IPS-20b (cell line): ENCODE data around the gene SPINK2.

Experiments used
- H3K27ac ChIP-seq: one replicate; pipeline ENCODE4 v1.5.1; 2013; ENCODE audit warnings: low read length
- H3K27me3 ChIP-seq: 2 replicates; pipeline ENCODE4 v1.6.1; 2013; ENCODE audit warnings: mild to moderate bottlenecking, low read length, inconsistent platforms; ENCODE audit not compliant: insufficient read depth
- H3K36me3 ChIP-seq: 2 replicates; pipeline ENCODE4 v1.6.1; 2013; ENCODE audit warnings: low read depth, mild to moderate bottlenecking, inconsistent platforms, low read length, moderate library complexity; ENCODE audit not compliant: insufficient read depth
- H3K4me1 ChIP-seq: 2 replicates; pipeline ENCODE4 v1.6.1; 2013; ENCODE audit warnings: mild to moderate bottlenecking, control low read depth, inconsistent platforms, low read length, moderate library complexity; ENCODE audit not compliant: insufficient read depth
- H3K4me3 ChIP-seq: 2 replicates; pipeline ENCODE4 v1.5.1; 2013; ENCODE audit warnings: mild to moderate bottlenecking, low read length, inconsistent platforms
- H3K9ac ChIP-seq: 2 replicates; pipeline ENCODE4 v1.6.1; 2013; ENCODE audit warnings: low read depth, mild to moderate bottlenecking, inconsistent platforms, low read length, moderate library complexity
- H3K9me3 ChIP-seq: 2 replicates; pipeline ENCODE4 v1.6.1; 2013; ENCODE audit warnings: mild to moderate bottlenecking, low read depth, low read length, inconsistent platforms; ENCODE audit not compliant: insufficient read depth

SPINK2 gene

GRCh38 chr4:56821381-56822243 lies at the start of gene SPINK2:
TSS of gene SPINK2 (minus strand) at chr4:56821701. CDS start at chr4:56821662, 39 bp downstream.
- H3K9ac ChIP-seq, result peak within 1 kb of the TSS; percentile 50; the same call in 1 of the 2 replicates

GRCh38 chr4:56870946-56871345 lies 49.4 kb upstream of the SPINK2 start:
- Histone ChIP-seq H3K9ac (no peak overlapping the region), H3K4me1 (peaks cover 10% of the 10 kb centered on the region; the same call in 1 of the 2 replicates), H3K27ac (no peak overlapping the region), H3K36me3 (no peaks in the 10 kb centered on the region), H3K4me3 (no peak overlapping the region), H3K9me3 (no peaks in the 10 kb centered on the region), H3K27me3 (no peaks in the 10 kb centered on the region)

More at GRCh38 chr4:56821381-56822243, at the start of gene SPINK2:
- Histone ChIP-seq H3K27me3 (peaks cover 40% of the 10 kb centered on the region), H3K36me3 (no peaks in the 10 kb centered on the region), H3K27ac (no peak within 1 kb of the TSS), H3K9me3 (no peaks in the 10 kb centered on the region), H3K4me1 (no peaks in the 10 kb centered on the region; the same call in 1 of the 2 replicates), H3K4me3 (peak within 1 kb of the TSS; percentile 81)

- Histone ChIP-seq H3K27me3 (no peaks in the 10 kb centered on the region), H3K27ac (no peak overlapping the region), H3K4me1 (peaks cover 5% of the 10 kb centered on the region), H3K9ac (no peak overlapping the region), H3K9me3 (no peaks in the 10 kb centered on the region), H3K36me3 (no peaks in the 10 kb centered on the region), H3K4me3 (no peak overlapping the region)
Measured at GRCh38 chr4:56863441-56864139, 42.1 kb upstream of the SPINK2 start.

- Histone ChIP-seq H3K4me3 (no peak overlapping the region), H3K27ac (no peak overlapping the region), H3K9ac (no peak overlapping the region), H3K4me1 (peaks cover 5% of the 10 kb centered on the region), H3K9me3 (no peaks in the 10 kb centered on the region), H3K27me3 (no peaks in the 10 kb centered on the region; the same call in 1 of the 2 replicates), H3K36me3 (no peaks in the 10 kb centered on the region)
Measured at GRCh38 chr4:56861360-56861759, 39.9 kb upstream of the SPINK2 start.

GRCh38 chr4:56860781-56861180 lies 39.3 kb upstream of the SPINK2 start:
- no peak overlapping the region for H3K9ac ChIP-seq
- peaks cover 5% of the 10 kb centered on the region for H3K4me1 ChIP-seq
- no peak overlapping the region for H3K4me3 ChIP-seq
- H3K36me3 ChIP-seq, result no peaks in the 10 kb centered on the region
- H3K27ac ChIP-seq, result no peak overlapping the region
- H3K27me3 ChIP-seq, result no peaks in the 10 kb centered on the region; the same call in 1 of the 2 replicates
- H3K9me3 ChIP-seq, result no peaks in the 10 kb centered on the region

- Histone ChIP-seq H3K36me3 (no peaks in the 10 kb centered on the region), H3K9me3 (no peaks in the 10 kb centered on the region), H3K27me3 (no peaks in the 10 kb centered on the region; the same call in 1 of the 2 replicates), H3K9ac (no peak overlapping the region), H3K4me1 (peaks cover 5% of the 10 kb centered on the region), H3K4me3 (no peak overlapping the region), H3K27ac (no peak overlapping the region)
Measured at GRCh38 chr4:56859841-56860240, 38.3 kb upstream of the SPINK2 start.

GRCh38 chr4:56857601-56858309 lies 36.3 kb upstream of the SPINK2 start:
- Histone ChIP-seq H3K4me1 (peaks cover 5% of the 10 kb centered on the region), H3K9ac (no peak overlapping the region), H3K4me3 (no peak overlapping the region), H3K36me3 (no peaks in the 10 kb centered on the region), H3K27me3 (no peaks in the 10 kb centered on the region; the same call in 1 of the 2 replicates), H3K9me3 (no peaks in the 10 kb centered on the region), H3K27ac (no peak overlapping the region)

GRCh38 chr4:56856656-56857055 lies 35.2 kb upstream of the SPINK2 start:
- Histone ChIP-seq H3K36me3 (no peaks in the 10 kb centered on the region), H3K9ac (no peak overlapping the region), H3K27ac (no peak overlapping the region), H3K4me3 (no peak overlapping the region), H3K9me3 (no peaks in the 10 kb centered on the region), H3K27me3 (no peaks in the 10 kb centered on the region; the same call in 1 of the 2 replicates), H3K4me1 (peaks cover 5% of the 10 kb centered on the region)

GRCh38 chr4:56850910-56851309 lies 29.4 kb upstream of the SPINK2 start:
- H3K9ac ChIP-seq, result no peak overlapping the region
- H3K27ac ChIP-seq, result no peak overlapping the region
- H3K4me3 ChIP-seq, result no peak overlapping the region
- H3K4me1 ChIP-seq, result no peaks in the 10 kb centered on the region
- no peaks in the 10 kb centered on the region for H3K36me3 ChIP-seq
- H3K27me3 ChIP-seq, result peaks cover 29% of the 10 kb centered on the region
- H3K9me3 ChIP-seq, result no peaks in the 10 kb centered on the region

- Histone ChIP-seq H3K9ac (no peak overlapping the region), H3K36me3 (no peaks in the 10 kb centered on the region), H3K27ac (no peak overlapping the region), H3K4me1 (peaks cover 14% of the 10 kb centered on the region), H3K27me3 (peaks cover 78% of the 10 kb centered on the region), H3K9me3 (no peaks in the 10 kb centered on the region), H3K4me3 (peak overlapping the region; percentile 36; the same call in 1 of the 2 replicates)
Measured at GRCh38 chr4:56844802-56845580, 23.5 kb upstream of the SPINK2 start.

GRCh38 chr4:56843421-56843899 lies 22.0 kb upstream of the SPINK2 start:
- Histone ChIP-seq H3K27ac (no peak overlapping the region), H3K4me3 (no peak overlapping the region), H3K9ac (no peak overlapping the region), H3K4me1 (peaks cover 14% of the 10 kb centered on the region), H3K9me3 (no peaks in the 10 kb centered on the region), H3K27me3 (peaks cover 74% of the 10 kb centered on the region), H3K36me3 (no peaks in the 10 kb centered on the region)
